Endothelial cell of umbilical vein (primary cell): ENCODE measurements around the gene CARD10.

Experiments used
- CTCF ChIP-seq, 2 donors: IDR thresholded peaks; 1 replicate in 1 of 2; 2 replicates in 1 of 2; pipeline ENCODE4 v1.5.1; 2011; ENCODE audit warnings: low read length in 2 of 2, mild to moderate bottlenecking in 2 of 2, moderate library complexity in 2 of 2, control low read depth in 1 of 2, inconsistent platforms in 1 of 2, low read depth in 1 of 2; ENCODE audit not compliant: insufficient read depth in 1 of 2; ENCODE audit errors: extremely low read depth in 1 of 2
- EZH2 ChIP-seq: IDR thresholded peaks from 2 replicates; pipeline ENCODE4 v1.6.1; 2012; ENCODE audit warnings: borderline replicate concordance, low read depth, mild to moderate bottlenecking, moderate library complexity, low read length, inconsistent platforms; ENCODE audit not compliant: severe bottlenecking
- FOS ChIP-seq: IDR thresholded peaks from 2 replicates; pipeline ENCODE4 v1.6.1; 2011; ENCODE audit warnings: mild to moderate bottlenecking, low read length, moderate library complexity, borderline replicate concordance; ENCODE audit not compliant: insufficient read depth
- JUN ChIP-seq: IDR thresholded peaks from 2 replicates; pipeline ENCODE4 v1.6.1; 2011; ENCODE audit warnings: borderline replicate concordance, low read depth; ENCODE audit not compliant: insufficient read length, insufficient read depth
- MYC ChIP-seq: IDR thresholded peaks from one replicate; pipeline ENCODE4 v1.6.1; 2011; ENCODE audit warnings: mild to moderate bottlenecking, low read depth, low read length
- POLR2A ChIP-seq: IDR thresholded peaks from 2 replicates; pipeline ENCODE4 v1.6.1; 2012; ENCODE audit warnings: low read depth, mild to moderate bottlenecking, control low read depth, low read length
- POLR2AphosphoS5 ChIP-seq: IDR thresholded peaks from 2 replicates; pipeline ENCODE4 v1.6.1; 2012; ENCODE audit warnings: low read depth, mild to moderate bottlenecking, control low read depth, low read length, moderate library complexity; ENCODE audit not compliant: insufficient read depth
- TF ChIP-seq, protein P1 (sequence below): IDR thresholded peaks from 2 replicates; pipeline ENCODE4 v1.6.1; 2011; ENCODE audit not compliant: insufficient read depth, insufficient read length

DNA sequence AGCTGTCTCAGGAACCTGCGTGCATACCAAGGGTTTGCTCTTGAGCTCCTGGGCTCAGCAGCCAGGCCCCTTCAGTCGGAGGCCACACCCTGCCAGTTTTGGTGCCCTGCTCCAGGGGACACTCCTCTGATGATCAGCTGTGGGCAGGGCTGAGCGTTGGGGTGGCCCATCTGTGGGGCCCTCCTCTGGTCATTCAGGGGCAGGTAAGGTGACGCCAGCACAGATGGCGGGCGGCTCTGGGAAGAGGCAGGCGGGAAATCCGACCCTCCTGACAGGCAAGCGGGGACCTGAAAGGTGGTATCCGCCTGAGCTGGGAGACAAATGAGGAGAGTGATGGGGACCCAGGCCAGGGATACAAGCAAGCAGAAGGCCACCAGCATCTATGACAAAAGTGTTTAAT, 29.2 kb downstream of the CARD10 start:
- no peak for TF ChIP-seq POLR2A
- TF ChIP-seq CTCF (IDR thresholded peaks at IDR 0.05; ENCODE audit: extremely low read depth in 1 of 2, insufficient read depth in 1 of 2, low read depth in 1 of 2, low read length in 2 of 2), result no peak
- no peak for TF ChIP-seq POLR2AphosphoS5
- TF ChIP-seq EZH2, result no peak
- no peak for TF ChIP-seq JUN
- no peak for TF ChIP-seq MYC
- TF ChIP-seq, protein P1, sequence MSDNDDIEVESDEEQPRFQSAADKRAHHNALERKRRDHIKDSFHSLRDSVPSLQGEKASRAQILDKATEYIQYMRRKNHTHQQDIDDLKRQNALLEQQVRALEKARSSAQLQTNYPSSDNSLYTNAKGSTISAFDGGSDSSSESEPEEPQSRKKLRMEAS, result no peak
- TF ChIP-seq FOS, result no peak
